HG03558 (cell line): ENCODE measurements around the gene VPS35L.
"Not testable (repeated sequence)": the region's sequence is repeated elsewhere in the genome, so short reads cannot be mapped to it uniquely, and the experiment has no call there.

Source experiments
- ATAC-seq: cut with Tn5 transposase; IDR thresholded peaks from one replicate; pipeline ENCODE4 v1.9.1; 2021; ENCODE audit warnings: moderate number of reproducible peaks; ENCODE audit not compliant: unreplicated experiment; ENCODE audit errors: extremely low read depth

Gene VPS35L

DNA sequence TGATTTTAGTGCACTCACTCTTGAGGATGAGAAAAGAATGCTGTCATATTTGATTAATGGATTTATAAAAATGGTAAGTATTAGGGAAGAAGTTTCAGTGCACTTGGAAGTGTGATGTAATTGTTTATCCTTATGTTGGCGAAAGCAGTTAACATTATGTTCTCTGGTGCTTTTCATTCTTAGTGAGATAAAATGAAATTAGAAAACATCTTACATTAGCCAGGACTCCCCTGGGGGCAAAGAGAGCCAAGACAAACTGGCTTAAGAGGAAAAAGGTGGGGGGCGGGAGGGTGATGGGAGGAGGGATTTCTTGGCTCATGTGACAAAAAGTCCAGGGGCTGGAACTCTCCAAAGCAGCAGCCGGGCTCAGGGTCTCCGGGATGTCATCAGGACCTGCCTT is 89.4 kb downstream of the VPS35L start:
- ATAC-seq: no peak

DNA sequence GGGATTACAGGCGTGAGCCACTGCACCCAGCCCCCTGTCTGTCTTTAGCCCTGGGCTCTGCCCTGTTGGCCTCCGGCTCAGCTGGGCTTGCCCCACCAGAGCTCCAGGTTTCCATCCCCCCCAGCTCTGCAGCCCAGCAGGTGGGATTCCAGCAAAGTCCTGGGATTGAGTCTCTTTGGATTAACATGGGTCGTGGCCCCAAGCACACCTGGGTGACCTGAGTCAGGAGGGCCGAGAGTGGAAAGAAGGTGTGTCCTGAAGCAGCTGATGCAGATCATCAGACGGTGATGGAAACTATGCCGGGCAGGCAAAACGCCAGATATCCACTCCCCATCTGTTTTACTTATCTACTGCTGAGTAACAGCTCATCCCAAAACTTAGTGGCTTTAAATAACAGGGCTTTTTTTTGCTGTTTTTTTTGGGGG is 90.1 kb downstream of the VPS35L start:
- no peak for ATAC-seq

DNA sequence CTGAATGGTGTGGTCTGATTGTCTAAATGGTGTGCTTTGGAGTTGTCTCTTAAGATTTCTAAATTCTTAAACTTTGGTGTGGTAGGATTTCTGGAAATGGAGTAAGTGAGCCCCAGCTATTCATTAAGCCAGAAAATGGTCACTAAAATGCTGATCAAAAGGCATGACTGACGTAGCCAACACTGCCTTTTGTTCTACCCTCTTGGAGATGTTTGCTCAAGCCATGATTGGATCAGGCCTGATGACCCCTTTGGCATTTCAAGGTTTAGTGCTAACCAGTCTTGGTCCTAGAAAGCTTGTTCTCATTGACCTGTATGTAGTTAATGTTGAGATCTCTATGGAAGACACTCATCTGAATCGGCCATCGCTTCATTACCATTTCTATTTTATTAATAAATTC is 94.5 kb downstream of the VPS35L start:
- no peak for ATAC-seq

DNA sequence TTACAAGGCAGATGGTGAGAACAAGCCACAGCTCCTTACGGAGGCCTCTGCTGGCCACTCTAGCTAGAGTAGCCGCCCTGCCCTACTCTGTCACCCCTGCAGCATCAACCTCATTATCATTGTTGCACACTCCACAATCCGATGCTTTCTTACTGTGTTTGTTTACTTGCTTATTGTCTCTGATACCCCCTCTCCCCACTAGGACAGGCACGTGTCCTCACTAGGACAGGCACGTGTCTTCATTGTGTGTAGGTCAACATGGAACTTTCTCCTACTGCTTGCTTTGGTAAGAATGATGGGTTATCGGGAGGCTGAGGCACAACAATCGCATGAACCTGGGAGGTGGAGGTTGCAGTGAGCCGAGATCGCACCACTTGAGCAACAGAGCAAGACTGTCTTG is 98.6 kb downstream of the VPS35L start:
- no peak for ATAC-seq

DNA sequence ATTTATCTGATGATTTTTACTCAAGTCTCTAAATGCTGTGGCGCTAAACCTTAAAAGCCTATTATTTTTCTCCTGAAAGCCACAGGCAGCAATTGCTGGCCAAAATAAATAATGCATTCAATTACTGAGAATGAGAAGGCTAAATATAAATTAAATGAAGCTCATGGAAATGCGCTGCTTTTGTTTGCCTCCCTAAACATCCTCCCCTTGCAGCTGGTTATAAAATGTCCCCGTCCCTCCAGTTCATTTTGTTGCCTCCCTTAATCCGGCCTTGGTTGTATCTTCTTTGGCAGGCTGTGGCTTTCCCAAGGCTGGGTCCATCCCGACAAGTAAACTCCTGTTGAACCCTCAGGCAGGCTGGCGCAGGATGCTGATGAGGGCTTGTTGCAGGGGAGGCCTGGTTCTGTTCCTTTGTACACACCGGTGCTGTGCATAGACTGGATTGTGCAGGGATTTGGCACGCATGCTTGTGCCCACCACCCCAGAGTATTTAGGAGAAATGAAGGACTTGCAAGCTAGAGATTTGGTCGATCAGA is 99.8 kb downstream of the VPS35L start:
- no peak for ATAC-seq

DNA sequence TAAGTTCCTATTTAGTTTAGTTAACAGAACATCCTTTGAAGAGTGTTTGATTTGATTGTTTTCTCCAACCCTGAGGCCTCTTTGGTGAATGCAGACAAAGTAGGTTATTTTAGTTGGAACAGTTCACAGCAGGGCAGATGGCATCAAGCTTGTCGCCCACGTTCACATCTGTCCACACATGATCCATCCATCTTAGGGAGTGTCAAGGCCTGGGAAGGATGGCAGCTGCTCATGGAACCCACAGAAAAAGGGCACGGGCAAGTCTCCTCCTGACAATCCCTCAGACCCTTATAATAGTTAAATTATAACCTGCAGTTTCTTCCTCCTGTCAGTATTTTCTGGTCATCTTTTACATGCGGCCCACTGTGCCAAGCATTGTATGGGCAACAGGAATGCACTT is 102.3 kb downstream of the VPS35L start:
- ATAC-seq: no peak

DNA sequence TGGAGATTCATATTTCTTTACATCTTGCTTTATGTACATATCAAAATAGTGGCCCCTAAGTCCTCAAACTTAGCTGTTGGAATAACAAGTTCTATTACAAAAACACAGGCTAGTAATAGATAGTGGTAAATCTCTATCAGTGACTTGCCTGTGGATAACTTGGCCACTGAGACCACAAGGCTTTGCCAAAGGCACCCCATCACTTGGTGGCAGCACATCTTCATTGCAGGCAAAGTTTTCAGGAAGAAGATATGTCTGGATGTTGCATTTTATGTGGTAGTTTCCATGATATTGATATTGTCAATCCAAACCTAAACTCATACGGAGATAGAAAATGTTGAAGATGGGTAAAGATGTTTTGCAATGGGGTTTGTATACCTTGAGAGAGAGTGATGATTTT is 104.1 kb downstream of the VPS35L start:
- ATAC-seq: no peak

DNA sequence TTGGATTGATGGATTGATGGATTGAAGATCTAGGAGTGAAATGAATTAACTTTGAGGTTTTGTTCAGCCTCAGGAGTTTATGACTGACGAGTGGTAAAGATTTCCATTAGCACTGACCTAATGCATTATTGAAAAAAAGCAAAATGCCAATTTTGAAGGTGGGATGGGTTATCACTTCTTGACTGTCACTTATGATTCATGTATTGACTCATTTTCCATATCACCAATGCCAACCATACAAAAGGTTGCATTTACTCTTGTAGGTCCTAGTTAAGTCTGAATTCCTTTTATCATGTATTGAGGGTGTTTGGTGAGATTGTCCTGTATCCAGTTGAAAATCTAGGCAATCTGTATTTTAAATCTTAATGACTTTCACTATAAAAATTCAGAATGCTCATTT is 104.9 kb downstream of the VPS35L start:
- ATAC-seq: no peak

DNA sequence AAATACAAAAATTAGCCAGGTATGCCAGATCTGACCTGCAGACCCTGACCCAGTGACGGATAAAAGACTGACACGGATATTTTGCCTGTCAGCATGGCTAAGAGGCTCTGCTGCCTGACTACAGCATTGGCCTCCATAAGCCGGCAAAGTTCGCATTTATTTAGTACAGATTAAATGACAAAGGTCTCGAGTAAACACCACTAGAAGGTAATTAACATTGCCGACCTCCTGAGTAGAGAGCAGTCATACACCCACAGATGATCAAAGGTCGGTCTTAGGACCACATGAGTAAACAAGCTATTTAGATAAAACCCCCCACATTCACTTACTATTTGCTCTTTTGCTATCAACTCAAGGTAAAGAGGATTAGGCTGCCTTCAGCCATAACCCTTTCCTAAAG is 106.8 kb downstream of the VPS35L start:
- ATAC-seq: no peak

DNA sequence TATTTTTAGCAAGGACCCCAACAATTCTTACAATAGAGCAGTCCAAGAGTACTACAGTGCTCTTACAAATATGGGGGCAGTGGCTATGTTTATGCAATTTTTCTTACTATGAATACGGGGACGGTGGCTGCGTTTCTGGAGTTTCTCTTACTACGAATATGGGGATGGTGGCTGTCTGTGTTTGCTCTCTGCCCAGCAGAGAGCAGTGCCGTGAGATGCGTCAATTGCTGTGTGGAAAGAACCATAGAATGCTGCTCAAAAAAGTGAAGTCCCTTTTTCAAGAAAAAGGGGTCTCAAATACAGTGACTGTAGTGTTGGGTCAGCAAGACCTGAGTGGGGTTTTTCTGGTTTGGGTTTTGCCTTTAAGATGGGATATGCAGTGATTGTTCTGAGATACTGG is 108.7 kb downstream of the VPS35L start:
- no peak for ATAC-seq

DNA sequence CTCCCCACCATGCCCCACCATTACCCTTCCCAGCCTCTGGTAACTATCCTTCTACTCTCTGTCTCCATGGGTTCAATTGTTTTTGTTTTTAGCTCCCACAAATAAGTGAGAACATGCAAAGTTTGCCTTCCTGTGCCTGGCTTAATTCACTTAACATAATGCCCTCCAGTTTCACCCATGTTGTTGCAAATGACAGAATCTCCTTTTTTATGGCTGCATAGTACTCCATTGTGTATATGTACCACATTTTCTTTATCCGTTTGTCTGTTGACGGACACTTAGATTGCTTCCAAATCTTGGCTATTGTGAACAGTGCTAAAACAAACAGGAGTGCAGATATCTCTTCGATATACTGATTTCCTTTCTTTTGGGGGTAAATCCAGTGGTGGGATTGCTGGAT is 109.8 kb downstream of the VPS35L start:
- ATAC-seq: not testable (repeated sequence)

DNA sequence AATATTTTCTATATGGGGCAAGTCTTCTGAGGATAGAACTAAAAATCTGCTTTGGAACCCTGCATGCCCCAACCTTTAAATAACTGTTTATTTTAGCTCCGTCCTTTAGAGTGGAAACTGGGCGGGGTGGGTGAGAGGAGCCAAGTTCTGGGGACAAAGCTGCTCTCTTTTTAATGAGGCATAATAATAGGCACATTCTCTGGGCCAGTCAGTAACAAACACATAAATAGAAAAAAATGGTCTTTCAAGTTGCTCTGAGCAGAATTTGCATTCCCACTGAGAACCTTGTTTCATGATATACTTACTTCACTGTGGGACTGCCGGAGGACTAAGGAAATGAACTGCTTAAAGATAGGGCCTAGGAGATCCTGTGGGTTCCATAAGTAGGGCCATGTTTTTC is 111.0 kb downstream of the VPS35L start:
- no peak for ATAC-seq

DNA sequence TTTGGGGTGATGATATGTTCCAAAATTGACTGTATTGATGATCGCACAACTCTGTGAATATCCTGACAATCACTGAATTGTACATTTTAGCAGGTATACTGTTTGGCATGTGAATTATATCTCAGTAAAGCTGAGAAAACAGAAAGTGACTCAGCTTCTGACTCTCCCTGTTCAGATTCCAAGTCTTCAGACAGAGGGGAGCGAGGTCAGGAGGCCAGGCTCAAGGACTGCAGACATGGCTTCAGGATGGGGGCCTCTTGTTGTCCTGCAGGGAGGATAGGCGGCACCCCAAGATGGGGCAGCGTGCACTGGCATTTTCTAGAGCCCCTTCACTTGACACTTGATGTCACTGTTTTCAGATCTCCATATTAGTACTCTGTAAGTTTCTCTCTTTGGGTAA is 116.9 kb downstream of the VPS35L start:
- ATAC-seq: no peak

DNA sequence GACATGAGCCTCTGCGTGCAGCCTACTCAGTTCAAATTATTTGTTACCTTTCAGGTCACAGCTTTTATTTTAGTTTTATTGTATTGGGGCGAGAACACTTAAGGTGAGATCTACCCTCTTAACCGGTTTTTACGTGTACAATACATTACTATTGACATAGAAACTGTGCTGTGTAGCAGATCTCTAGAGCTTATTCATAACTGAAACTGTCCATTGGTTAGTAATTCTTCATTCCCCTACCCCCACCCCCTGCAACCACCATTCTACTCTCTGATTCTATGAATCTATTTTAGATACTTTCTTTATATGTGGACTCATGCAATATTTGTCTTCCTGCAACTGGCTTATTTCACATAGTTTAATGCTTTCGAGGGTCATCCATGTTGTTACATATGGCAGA is 119.0 kb downstream of the VPS35L start:
- ATAC-seq: no peak

DNA sequence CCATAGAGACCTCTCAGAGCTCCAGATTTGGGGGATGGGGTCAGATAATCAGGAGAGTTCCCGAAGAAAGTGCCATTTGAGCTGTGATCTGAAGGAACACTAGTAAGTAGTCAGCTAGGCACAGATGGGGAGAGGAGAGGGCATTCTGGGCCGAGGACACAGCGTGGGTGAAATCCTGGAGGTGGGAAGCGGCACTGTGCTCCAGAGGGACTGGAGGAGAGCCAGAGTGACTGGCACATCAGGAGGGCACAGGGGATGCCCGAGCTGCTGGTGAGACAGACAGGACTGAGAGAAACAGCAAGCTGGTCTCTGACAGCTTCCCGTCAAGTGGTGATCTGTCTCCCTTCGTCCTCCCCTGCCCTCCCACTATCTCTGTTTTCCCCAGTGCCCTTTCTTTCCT is 121.9 kb downstream of the VPS35L start:
- no peak for ATAC-seq

DNA sequence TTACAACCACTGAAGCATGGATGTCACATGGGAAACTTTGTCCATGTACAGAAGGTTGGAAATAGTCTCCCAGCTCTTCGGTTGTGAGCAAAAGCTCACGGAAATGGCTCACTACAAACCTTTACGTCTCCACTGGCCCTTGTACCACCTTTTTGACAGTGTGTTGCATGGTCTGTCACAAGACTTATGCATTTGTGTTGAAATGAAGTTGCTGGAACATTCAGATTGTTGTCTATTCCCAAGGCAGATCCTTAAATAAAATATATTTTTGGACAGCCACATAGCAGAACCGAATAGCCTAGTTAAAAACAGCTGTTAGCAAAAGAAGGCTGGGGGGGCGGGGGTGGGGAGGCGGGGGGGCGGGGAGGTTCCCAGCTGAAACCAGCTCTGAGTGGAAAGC is 123.3 kb downstream of the VPS35L start:
- no peak for ATAC-seq

DNA sequence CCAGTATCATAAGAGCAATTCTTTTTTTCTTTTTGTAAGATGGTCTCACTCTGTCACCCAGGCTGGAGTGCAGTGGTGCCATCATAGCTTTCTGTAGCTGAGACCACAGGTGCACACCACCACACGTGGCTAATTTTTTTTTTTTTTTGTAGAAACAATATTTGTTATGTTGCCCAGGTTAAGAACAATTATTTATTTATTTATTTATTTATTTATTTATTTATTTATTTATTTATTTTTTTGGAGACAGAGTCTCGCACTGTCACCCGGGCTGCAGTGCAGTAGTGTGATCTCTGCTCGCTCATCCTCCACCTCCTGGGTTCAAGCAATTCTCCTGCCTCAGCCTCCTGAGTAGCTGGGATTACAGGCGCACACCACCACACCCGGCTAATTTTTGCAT is 123.8 kb downstream of the VPS35L start:
- not testable (repeated sequence) for ATAC-seq

DNA sequence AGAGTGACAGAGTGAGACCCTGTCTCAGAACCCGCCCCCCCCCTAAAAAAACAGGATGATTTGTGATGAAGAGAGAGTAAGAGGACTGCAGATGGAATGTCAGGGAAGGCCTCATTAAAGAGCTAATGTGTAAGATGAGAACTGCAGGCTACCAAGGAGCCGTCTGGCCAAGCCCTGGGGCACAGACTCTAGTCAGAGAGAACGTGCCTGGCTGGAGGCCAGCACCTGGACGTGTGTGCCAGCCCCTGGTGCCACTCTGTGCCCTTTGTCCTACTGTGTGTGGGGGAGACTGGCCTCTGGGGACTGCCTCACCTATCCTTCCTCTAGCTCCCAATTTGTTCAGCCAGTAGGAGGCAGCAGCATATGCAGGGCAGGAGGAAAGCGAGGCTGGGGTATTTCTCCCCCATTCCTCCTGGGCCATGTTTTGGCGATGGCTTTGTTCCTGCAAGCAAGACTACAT is 125.4 kb downstream of the VPS35L start:
- ATAC-seq: no peak

DNA sequence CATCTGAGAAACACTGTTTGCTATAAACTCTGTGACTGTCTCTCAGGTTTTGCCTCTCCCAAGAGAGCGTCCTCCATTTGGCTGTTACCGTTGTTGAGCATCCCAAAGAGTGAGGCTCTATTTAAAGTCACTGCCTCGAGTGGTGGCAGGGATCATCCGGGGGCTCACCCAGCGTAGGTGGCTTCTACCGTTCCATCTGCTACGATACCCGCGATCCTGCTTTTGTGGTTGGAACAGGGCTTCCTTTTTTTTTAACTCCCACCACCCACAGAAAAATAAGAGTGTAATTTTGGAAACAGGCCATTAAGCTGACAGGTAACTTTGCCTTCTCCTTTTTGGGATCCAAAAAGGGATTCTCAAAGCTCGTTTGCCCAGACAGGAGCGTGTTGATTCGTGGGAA is 126.1 kb downstream of the VPS35L start:
- no peak for ATAC-seq

DNA sequence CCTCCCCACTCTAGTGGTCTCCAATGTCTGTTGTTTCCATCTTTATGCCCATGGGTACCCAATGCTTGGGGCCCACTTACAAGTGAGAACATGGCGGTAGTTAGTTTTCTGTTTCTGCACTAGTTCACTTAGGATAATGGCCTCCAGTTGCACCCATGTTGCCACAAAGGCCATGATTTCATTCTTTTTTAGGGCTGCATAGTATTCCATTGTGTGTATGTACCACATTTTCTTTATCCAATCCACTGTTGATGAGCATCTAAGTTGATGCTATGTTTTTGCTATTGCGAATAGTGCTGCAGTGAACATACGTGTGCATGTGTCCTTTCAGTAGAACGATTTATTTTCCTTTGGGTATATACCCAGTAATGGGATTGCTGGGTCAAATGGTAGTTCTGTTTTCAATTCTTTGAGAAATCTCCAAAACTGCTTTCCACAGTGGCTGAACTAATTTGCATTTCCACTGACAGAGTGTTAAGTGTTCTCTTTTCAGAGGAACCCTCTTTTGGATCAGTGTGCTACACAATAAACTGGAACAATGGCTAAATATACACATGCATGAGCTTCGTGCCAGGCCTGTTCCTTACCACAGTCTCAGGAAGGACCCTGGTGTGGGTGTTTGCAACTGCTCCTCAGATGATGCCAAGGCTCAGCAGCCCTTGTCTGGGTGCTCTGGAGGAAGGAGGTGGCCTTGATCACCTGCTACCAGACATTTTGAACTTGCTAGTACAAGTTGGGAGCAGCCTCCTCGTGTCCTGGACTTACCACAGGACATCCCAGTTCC is 128.1 kb downstream of the VPS35L start:
- no peak for ATAC-seq

DNA sequence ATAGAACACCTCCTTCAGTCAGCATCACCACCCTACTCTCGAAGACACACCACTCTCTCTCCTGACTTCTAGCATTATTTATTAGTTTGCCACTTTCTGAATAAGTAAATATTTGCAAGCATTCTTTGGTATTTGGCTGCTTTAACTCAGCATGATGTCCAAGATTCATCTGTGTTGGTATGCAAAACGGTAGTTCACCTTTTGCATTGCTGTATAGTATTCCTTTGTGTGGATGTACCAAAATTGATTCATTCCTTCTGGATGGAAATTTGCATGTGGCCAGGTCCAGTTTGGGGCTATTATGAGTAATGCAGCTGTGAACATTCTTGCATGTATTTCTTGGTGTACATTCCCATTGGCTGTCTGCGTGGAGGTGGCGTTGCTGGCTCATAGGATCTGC is 129.7 kb downstream of the VPS35L start:
- no peak for ATAC-seq

DNA sequence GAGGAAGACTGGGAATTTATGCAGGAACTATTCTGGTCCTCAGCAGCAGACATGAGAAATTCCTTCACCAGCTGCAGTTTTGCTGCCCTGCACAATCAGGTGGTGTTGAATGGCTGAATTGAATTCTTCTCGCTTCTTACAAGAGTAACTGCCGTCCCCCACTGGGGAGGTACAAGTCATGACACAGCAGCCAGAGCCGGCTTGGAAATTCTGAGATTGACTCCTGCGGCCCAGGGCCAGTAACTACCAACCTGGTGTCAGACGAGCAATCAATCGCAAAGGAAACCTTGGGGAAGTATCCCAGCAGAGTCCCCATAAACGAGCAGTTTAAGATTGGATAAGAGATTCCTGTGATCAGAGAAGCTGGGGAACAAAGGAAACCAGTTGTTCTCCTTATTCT is 131.8 kb downstream of the VPS35L start:
- no peak for ATAC-seq
